Measurements from ENCODE around the gene CBS. TPM values are rescaled to one million over a fixed set of nuclear protein-coding genes. Genes with fewer than 3 reads are reported as not detected.

The CBS gene
- total RNA-seq, 1 experiment from 2014 or later = 102 TPM

GRCh38 chr21:43024439-43025136 is 51.0 kb downstream of the CBS start:
- Histone ChIP-seq H3K4me2 (peak overlapping the region; percentile 48), H3K9me2 (ENCODE audit: insufficient read depth) (no peaks in the 10 kb centered on the region), H3K4me1 (replicated peaks; ENCODE audit: insufficient read depth) (peaks cover 16% of the 10 kb centered on the region), H3K79me2 (ENCODE audit: low read depth) (no peaks in the 10 kb centered on the region), H3K36me3 (ENCODE audit: low read depth) (no peaks in the 10 kb centered on the region), H3K27ac (peak overlapping the region; percentile 73), H3K27me3 (ENCODE audit: insufficient read depth, low read depth) (no peaks in the 10 kb centered on the region), H3F3A (ENCODE audit: insufficient read depth, low read depth) (peaks cover 21% of the 10 kb centered on the region; the same call in 1 of the 2 replicates), H3K9me3 (ENCODE audit: insufficient read depth, low read depth) (no peaks in the 10 kb centered on the region), H2AFZ (no peak overlapping the region), H3K4me3 (no peak overlapping the region), H4K20me1 (ENCODE audit: insufficient read depth) (no peaks in the 10 kb centered on the region)
- ChIA-PET POLR2A (ENCODE audit: unreplicated experiment) (no interaction called here), CTCF (no interaction called here)
- no peak for DNase-seq
- no peak for TF ChIP-seq EZH2 (IDR thresholded peaks at IDR 0.05; ENCODE audit: low read depth)
- no peak for TF ChIP-seq CTCF (conservative IDR thresholded peaks at IDR 0.05)
- intact Hi-C loops (cut with micrococcal nuclease; ENCODE audit: unreplicated experiment) = no loop called here
- no TSS peak for BruUV-seq (replicated peaks)

- no peaks in the 10 kb centered on the region for H3K79me2 ChIP-seq (ENCODE audit: low read depth)
- DNase-seq = no peak
- H3K9me2 ChIP-seq (ENCODE audit: insufficient read depth) = no peaks in the 10 kb centered on the region
- no peak overlapping the region for H3K4me3 ChIP-seq
- H3K36me3 ChIP-seq (ENCODE audit: low read depth) = no peaks in the 10 kb centered on the region
- TF ChIP-seq CTCF (conservative IDR thresholded peaks at IDR 0.05) = no peak
- no peak for TF ChIP-seq EZH2 (IDR thresholded peaks at IDR 0.05; ENCODE audit: low read depth)
- POLR2A ChIA-PET (ENCODE audit: unreplicated experiment) = interaction anchor here (0.6 kb wide), 1 partner anchor 626 kb away, joined by 12 read pairs; no protein-coding TSS in a partner anchor
- CTCF ChIA-PET = interaction anchor here (0.5 kb wide), 1 partner anchor 201 kb away, joined by 5 read pairs; no protein-coding TSS in a partner anchor
- H3F3A ChIP-seq (ENCODE audit: insufficient read depth, low read depth) = peaks cover 21% of the 10 kb centered on the region; the same call in 1 of the 2 replicates
- peaks cover 16% of the 10 kb centered on the region for H3K4me1 ChIP-seq (replicated peaks; ENCODE audit: insufficient read depth)
- H3K4me2 ChIP-seq = no peak overlapping the region
- H4K20me1 ChIP-seq (ENCODE audit: insufficient read depth) = no peaks in the 10 kb centered on the region
- H3K27ac ChIP-seq = no peak overlapping the region
- intact Hi-C loops (cut with micrococcal nuclease; ENCODE audit: unreplicated experiment) = no loop called here
- H3K9me3 ChIP-seq (ENCODE audit: insufficient read depth, low read depth) = no peaks in the 10 kb centered on the region
- H2AFZ ChIP-seq = no peak overlapping the region
- H3K27me3 ChIP-seq (ENCODE audit: insufficient read depth, low read depth) = no peaks in the 10 kb centered on the region
- no TSS peak for BruUV-seq (replicated peaks)
Measured at GRCh38 chr21:43023175-43023574, 52.5 kb downstream of the CBS start.

- H3K9me2 ChIP-seq (ENCODE audit: insufficient read depth) = no peaks in the 10 kb centered on the region
- no peaks in the 10 kb centered on the region for H3K27me3 ChIP-seq (ENCODE audit: insufficient read depth, low read depth)
- no peak overlapping the region for H3K4me3 ChIP-seq
- peaks cover 21% of the 10 kb centered on the region; the same call in 1 of the 2 replicates for H3F3A ChIP-seq (ENCODE audit: insufficient read depth, low read depth)
- H3K27ac ChIP-seq = no peak overlapping the region
- no peak overlapping the region for H3K4me2 ChIP-seq
- no TSS peak for BruUV-seq (replicated peaks)
- H4K20me1 ChIP-seq (ENCODE audit: insufficient read depth) = no peaks in the 10 kb centered on the region
- H2AFZ ChIP-seq = no peak overlapping the region
- TF ChIP-seq CTCF (conservative IDR thresholded peaks at IDR 0.05) (no peak), EZH2 (IDR thresholded peaks at IDR 0.05; ENCODE audit: low read depth) (no peak)
- no peaks in the 10 kb centered on the region for H3K79me2 ChIP-seq (ENCODE audit: low read depth)
- ChIA-PET CTCF (no interaction called here), POLR2A (ENCODE audit: unreplicated experiment) (no interaction called here)
- H3K36me3 ChIP-seq (ENCODE audit: low read depth) = no peaks in the 10 kb centered on the region
- no peaks in the 10 kb centered on the region for H3K9me3 ChIP-seq (ENCODE audit: insufficient read depth, low read depth)
- H3K4me1 ChIP-seq (replicated peaks; ENCODE audit: insufficient read depth) = peaks cover 16% of the 10 kb centered on the region
- intact Hi-C loops (cut with micrococcal nuclease; ENCODE audit: unreplicated experiment) = no loop called here
- DNase-seq = no peak
Measured at GRCh38 chr21:43021756-43022600, 53.7 kb downstream of the CBS start.

Measured in PC-9 (cell line).